Esophagus muscularis mucosa (tissue), 3 donors: ENCODE results near the gene KLHL21.

Experiments
- CTCF ChIP-seq, 3 experiments: fragments of 200-600 bp in 2 of 3; fragments of 450-650 bp in 1 of 3; sonication (generic) in 2 of 3; IDR thresholded peaks; one replicate each; pipeline ENCODE4 v1.5.1; 2017 to 2019; ENCODE audit warnings: antibody characterized with exemption in 3 of 3, mild to moderate bottlenecking in 2 of 3, moderate library complexity in 1 of 3
- POLR2A ChIP-seq: fragments of 450-650 bp; IDR thresholded peaks from one replicate; pipeline ENCODE4 v1.6.1; 2017; ENCODE audit warnings: antibody characterized with exemption, moderate library complexity, mild to moderate bottlenecking, low read depth

GRCh38 chr1:6632588-6633514 lies 30.2 kb upstream of the KLHL21 start:
- TF ChIP-seq CTCF (IDR thresholded peaks at IDR 0.05) (no peak), POLR2A (no peak)
